GM12878 (cell line): Measurements from ENCODE around the gene PPL.

Experiments
- BHLHE40 ChIP-seq, 2 experiments: fragments of 450-650 bp in 1 of 2; IDR thresholded peaks; 2 replicates each; pipeline ENCODE4 v1.6.1; 2011 to 2017; ENCODE audit warnings: low read depth in 2 of 2, borderline replicate concordance in 1 of 2, improper control_type of control experiment in 1 of 2, low read length in 1 of 2, mild to moderate bottlenecking in 1 of 2
- CTCF ChIP-seq, 3 experiments: IDR thresholded peaks in 2 of 3; conservative IDR thresholded peaks in 1 of 3; 2 replicates each; pipeline ENCODE4 v1.5.1; 2011; ENCODE audit warnings: low read depth in 3 of 3, low read length in 3 of 3, mild to moderate bottlenecking in 3 of 3, control low read depth in 2 of 3, moderate library complexity in 2 of 3, inconsistent platforms in 1 of 3, mixed read lengths in 1 of 3; ENCODE audit not compliant: control insufficient read depth in 2 of 3, insufficient read depth in 1 of 3; ENCODE audit errors: extremely low read depth in 1 of 3
- EP300 ChIP-seq, 2 experiments: fragments of 150-350 bp in 1 of 2; IDR thresholded peaks; 2 replicates each; pipeline ENCODE4 v1.6.1; 2011 to 2012; ENCODE audit warnings: low read depth in 2 of 2, low read length in 2 of 2, borderline replicate concordance in 1 of 2, improper control_type of control experiment in 1 of 2, inconsistent platforms in 1 of 2; ENCODE audit not compliant: control insufficient read depth in 1 of 2
- KDM1A ChIP-seq: fragments of 200-600 bp; sonication (generic); IDR thresholded peaks from 2 replicates; pipeline ENCODE4 v1.6.1; 2016; ENCODE audit warnings: borderline replicate concordance
- YY1 ChIP-seq: IDR thresholded peaks from 2 replicates; pipeline ENCODE4 v1.6.1; 2011; ENCODE audit warnings: low read depth, mild to moderate bottlenecking, low read length
- ZNF217 ChIP-seq: fragments of 450-650 bp; IDR thresholded peaks from 2 replicates; pipeline ENCODE4 v1.6.1; 2017; ENCODE audit warnings: antibody characterized with exemption, mild to moderate bottlenecking

DNA sequence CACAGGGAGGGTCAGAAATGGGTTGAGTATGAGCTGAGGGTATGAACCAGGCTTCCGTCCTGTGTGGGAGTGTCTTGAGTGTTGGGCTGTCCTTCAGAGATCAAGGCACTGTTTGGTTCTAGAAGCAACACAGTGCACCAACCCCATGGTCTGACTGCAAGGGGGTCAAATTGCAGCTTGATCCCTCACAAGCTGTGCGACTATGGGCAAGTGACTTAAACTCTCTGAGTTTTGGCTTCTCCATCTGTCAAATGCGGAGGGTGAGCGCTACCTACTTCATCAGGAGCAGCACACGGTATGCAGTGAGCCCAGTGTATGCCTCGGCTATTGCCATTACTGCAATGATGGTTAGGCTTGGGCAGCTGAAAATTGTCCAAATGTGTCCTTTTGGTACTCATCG is 42.2 kb upstream of the PPL start:
- TF ChIP-seq YY1 (no peak), CTCF (IDR thresholded peaks at IDR 0.05 in 2 of 3, conservative IDR thresholded peaks at IDR 0.05 in 1 of 3; ENCODE audit: control insufficient read depth in 2 of 3, extremely low read depth in 1 of 3, insufficient read depth in 1 of 3, low read depth in 3 of 3, low read length in 3 of 3) (no peak), EP300 (IDR thresholded peaks at IDR 0.05; ENCODE audit: borderline replicate concordance in 1 of 2, control insufficient read depth in 1 of 2, low read depth in 2 of 2, low read length in 2 of 2) (no peak), ZNF217 (no peak), KDM1A (no peak), BHLHE40 (IDR thresholded peaks at IDR 0.05; ENCODE audit: borderline replicate concordance in 1 of 2, low read depth in 2 of 2, low read length in 1 of 2) (no peak)
